Germinal center (tissue), 1 donor: Measurements from ENCODE around the gene SLC35E1.
A peak's percentile ranks its signal among the peaks of the same experiment; 100 is the strongest.

Source experiments
- DNase-seq: peaks from one replicate; pipeline ENCODE4 v3.0.0; 2012; ENCODE audit warnings: mixed read lengths, low spot score

Gene SLC35E1

DNA sequence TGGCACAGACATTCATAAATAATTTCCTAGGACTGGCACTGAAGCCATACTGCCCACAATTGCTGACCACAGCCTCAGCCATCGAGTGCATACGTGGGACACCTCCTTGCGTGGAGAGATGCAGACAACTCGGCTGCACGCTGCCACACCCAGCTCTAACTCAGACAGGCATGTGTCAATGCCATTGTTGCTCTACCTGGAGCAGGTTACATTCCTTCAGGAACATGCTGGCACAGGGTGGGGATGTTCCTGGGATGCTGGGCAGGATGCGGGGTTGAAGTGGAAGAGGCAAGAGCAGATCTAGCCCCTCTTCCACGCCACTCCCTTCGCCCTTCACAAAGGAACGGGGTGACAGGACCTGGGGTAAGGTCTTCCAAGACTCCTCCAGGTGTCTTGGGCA lies 24.2 kb upstream of the SLC35E1 start:
- DNase-seq = no peak

DNA sequence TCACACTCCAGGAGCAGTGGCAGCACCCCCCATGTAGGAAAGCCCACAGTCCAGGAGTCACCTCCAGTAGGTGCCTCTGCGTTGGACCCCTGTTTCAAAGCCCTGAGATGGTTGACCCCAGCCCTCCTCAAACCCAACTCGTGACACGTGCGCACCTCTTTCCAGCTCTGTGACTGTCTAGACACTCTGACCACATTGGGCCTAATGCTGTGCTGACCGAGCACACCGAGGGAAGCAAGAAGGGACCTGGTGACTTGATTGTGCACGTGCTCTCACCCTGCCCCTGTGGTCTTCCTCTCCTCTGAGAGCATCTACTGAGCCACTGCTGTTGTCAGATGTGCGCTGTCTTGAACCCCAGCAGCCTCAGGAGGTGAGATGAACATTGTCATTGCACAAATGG lies 22.9 kb upstream of the SLC35E1 start:
- no peak for DNase-seq

DNA sequence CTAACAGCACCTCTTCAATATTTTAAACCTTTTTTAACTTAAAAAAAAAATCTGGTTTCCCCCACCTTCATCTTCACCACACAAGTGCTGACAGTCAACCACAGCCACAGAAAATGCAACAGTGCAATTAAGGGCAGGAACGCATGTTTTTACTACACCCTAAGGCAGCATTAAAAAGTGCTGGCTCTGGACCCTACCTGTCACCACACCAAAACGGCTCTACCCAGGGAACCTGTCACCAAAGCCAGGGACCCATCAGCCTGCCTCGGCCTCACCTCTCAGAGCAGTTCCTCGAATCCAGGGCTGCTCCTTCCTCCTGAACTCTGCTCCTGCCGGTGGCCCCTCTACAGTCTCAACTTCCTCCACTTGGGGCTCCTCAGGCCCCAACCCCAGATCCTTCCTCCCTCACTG lies 22.5 kb upstream of the SLC35E1 start:
- DNase-seq = no peak

DNA sequence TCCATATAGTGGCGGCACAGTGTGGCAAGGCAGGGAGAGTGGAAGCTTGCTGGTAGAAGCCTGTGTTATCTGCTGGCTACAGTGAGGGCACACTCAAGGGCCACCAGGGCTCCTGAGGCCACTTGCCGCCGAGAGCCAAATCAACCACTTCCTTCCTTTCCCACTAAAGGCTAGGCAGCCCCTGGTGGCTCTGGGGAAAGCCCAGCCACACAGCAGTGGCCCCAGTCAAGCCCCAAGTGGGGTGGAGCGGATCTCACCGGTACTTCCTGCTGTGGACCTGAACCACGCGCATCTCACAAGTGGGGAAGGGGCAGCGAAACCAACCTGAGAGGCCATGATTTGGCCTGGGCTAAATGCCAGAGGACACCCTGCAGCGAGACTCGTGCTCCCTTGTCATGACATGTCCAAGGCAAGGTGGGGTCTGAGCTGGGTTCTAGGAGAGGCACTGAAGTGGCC lies 21.9 kb upstream of the SLC35E1 start:
- peak; percentile 44 for DNase-seq

DNA sequence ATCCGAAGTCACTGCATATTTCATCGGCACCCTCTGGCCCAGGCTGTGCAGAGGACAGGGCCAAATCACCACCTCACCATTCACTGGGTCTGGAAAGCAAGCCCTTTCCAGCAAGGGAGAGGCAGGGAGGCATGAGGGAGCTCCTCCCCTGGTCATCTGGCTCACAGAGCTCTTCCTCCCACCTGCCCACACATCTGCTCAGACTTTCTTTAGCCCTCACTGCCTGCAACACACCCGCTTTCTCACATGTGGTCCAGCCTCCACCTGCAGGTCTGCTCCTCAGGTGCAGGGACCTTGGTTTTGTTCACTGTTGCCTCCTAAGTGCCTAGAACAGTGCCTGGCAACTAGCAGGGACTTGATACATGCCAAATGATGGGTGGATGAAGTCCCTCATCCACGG lies 21.0 kb upstream of the SLC35E1 start:
- DNase-seq = no peak

DNA sequence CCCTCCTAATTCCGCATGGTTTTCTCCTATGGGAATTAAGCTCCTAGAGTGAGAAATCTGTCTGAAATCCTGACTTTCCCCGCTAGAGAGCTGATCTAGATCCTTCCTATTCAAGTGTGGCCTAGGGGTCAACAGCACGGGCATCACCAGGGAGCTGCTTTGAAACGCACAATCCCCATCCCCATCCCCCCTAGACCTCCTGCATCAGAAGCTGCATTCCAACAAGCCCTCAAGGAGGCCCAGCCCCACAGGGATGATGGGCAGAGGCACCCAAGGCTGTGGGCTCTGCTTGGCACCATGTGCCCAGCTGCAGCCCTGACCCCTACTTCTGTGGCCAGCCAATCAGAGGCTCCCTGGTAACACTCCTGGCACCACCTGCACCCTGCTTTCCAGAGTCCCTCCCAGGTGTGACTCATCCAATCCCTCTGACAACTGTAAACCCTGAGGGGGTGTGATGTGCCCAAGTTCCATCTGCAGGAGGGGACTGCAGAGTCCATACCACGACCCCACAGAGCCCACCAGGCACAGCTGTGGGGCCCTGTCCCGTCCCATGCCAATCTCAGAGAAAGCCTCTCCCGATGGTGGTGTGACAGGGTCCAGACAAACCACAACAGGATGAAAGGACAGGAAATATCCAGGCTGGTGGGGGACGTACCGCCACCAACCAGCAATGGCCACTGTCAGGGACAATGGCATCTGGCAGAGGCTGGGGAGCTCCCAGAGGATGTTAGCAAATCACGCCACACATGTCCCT lies 19.8 kb upstream of the SLC35E1 start:
- DNase-seq = no peak

DNA sequence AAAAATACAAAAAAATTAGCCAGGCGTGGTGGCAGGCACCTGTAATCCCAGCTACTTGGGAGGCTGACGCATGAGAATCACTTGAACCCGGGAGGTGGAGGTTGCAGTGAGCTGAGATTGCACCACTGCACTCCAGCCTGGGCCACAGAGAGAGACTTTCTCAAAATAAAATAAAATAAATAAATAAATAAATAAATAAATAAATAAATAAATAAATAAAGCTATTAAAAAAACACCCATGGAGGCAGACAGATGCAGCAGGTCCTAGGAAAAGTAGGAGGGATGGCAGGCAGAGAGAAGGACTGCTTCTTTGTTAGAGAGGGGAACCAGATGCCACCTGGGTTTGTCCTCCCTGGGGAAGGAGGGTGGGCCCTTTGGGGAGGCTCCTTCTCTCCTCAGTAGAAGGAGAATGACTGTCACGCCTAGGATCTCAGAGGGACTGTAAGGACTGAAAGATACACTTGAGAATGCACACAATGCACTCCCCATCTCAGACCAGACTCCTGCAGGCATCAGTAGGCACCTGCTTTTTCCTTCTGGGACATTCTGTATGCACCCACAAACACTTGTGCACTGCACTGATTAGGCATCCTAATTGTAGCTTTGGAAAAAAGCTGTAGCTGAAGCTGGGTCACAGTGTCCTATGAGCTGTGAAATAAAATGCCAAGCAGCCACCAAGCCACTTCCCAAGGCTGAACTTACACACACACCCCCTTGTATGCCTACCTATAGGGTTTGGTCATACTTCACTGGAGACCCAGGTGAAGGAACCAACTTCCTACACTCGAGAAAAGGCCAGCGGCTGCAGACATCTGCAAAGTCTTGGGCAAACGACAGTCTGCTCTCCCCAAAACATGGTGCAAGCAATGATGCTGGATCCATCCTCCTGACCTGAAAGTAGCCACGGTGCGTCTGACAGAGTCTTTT lies 18.9 kb upstream of the SLC35E1 start:
- DNase-seq = peak; percentile 53

DNA sequence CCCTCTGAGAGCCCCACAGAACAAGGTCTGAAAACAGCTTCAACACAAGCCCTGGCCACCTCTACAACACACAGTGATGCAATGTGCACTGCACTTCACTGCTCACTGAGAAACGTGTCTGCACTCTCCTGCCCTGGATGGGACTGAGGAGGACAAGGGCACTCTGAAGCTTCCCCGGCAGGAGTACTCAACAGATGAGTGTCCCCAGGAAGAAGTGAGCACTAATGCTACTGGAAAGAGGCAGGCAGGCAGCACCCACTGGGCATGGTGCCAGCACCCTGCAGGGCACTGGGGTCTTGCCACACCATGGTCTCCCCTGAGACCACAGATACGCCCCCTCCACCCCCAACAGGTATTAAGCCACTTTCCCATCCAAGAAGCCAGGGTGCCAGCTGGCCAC lies 17.7 kb upstream of the SLC35E1 start:
- DNase-seq = no peak

DNA sequence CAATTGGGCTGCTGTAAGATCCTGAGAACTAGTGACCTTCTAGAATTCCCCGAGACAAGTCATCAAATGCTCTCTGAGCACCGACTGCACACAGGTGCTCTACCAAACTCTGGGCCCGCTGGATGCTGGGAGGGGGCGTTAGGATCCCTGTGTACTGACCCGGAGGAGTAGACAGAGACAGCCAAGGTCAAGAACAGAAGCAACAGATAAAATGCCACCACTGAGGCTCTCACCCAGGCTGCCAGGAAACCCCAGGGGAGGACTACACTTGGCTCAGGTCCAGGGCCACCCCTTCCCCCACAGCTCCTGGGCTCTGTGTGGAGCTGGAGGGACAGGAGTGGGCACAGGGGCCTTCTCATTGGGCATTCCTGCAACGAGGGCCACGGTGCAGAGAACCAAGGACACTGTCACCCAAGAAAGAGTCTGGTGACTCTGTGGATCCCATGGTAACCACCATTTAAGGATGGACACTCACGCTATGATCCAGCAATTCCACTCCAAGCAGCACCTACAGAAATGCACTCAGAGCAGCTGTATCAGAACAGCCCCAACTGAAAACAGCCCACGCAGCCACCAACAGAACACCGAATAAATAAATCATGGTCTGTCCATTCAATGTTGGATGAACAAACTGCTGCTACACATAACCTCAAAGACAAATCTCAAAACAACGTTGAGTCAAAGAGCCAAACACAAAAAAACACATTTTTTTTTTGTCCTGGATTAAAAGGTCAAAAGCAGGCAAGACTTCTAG lies 16.8 kb upstream of the SLC35E1 start:
- no peak for DNase-seq

DNA sequence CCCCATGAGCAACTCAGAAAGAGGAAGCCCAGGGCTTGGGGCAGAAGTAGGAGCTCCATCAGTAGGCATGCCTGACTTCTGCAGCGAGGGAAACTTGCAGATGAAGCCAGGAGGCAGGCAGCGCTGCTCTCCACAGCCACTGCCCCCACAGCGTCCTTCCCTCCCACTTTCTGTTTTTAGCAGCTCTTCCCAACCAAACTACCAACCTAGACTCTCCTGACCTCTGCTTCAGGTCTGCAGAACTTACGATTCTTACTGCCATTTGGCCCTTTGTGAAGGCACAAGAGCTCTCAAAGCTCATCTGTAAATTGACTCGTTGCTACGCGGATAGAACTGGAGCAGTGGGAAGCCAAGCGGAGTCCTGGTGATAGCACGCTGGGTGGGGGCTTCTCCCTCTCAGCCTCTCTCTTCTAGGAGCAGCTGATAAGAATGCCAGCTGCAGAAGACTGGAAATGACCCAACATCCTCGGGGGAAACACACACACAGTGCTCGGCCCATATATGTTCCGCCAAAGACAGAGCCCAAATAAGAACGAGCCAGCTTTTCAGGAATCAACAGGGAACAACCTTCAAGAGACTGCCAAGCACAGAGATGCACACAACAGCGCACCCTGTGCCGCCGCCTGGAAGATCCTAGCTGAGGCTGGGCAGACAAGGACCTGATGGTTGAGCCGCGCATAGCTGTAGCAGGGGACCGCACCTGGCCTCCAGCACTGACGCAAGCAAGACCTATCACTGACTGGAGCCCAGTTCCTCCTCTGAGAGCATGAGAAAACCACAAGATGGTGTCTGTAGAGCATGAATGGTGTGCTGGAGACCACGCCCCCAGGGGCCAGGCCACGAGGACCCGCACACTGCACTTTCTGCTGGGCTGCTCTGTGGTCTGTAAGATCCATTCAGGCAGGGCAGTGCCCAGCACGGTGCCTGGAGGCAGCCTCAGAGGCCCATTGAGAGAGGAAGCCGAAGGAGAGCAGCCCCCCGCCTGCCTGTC lies 15.9 kb upstream of the SLC35E1 start:
- DNase-seq = peak; percentile 84

DNA sequence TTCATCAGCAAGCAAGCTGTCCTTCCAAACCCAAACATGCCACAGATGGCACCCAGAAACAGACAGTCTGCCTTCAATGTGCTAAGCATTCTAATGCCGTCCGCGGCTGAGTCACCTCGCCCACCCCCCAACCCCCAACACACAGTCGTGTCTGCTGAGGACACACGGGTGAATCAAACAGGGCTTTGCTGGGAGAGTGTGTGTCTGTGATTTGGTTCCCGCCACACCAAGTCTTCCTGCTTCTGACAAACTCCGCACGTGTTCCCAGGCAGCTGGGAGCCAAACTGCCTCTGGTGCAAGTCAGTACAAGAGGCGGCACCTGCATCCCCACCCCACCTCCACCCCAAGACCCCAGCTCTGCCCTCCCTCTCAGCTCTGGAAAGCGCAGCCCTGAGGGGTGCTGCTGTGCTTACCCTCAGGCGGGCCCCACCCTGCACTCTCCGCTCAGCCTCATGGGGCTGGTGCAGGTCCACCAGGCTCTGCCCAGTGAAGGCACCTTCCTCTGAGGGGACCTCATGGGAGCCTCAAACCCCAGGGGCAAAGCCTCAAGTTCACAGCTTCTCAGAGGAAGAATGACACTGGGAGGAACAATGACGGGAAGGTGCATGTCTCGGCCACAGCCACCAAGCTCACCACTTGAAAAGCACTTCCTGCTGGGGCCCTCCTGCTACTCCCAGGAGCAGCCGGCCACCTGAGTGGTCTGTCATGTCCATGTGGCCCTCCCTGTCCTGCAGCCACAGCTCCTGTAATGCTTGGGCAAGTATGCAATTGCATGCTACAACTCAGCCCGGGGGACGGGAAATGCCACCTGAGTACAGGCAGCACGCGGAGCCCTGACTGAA lies 15.0 kb upstream of the SLC35E1 start:
- peak; percentile 81 for DNase-seq

DNA sequence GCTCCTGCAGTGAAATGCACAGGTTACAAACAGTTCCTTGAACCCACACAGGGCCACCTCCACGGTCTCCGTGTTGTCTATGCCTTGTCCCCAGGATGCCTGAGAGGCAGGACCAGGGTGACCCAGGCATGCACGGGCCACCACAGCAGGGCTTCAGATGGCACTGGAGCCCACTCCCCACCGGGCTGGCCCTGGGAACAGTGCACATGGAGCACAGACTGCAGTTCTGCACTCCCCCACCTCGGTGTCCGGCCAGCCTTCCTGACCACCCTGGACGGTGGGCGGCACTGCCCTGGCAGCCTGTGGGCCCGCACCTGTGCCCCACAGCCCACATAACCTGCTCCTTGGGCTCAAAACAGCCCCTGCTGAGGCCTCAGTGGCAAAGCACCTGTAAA lies 14.3 kb upstream of the SLC35E1 start:
- DNase-seq = no peak

DNA sequence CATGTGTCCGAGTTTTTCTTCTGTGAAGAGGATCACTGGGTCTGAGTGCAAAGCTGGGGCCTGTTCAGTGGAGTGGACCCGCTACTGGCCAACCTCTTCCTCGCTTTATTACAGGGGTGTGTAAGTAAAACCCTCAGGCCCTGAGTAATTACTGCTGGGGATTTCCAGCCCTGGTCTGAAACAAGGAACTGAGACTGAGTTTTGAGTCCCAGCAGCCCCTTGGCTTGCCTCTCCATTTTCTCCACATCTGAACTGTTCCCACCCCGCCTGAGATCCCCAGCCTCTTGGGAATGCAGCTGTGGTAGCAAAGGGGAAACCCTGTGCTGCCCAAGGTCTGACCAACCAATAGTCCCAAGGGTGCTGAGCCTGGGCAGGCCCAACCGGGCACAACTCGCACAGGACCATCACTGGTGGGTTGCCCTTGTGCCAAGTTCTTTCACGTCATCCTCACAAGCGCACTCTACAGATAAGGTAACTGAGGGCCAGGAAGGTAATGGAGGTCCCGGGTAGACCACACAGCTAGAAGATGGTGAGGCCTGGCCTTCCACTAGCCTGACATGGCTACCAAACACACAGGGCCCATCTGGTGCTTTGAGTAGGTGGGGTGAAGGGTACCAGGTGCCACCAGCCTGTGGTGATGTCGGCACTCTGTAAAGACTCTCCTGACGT lies 13.7 kb upstream of the SLC35E1 start:
- peak; percentile 82 for DNase-seq

DNA sequence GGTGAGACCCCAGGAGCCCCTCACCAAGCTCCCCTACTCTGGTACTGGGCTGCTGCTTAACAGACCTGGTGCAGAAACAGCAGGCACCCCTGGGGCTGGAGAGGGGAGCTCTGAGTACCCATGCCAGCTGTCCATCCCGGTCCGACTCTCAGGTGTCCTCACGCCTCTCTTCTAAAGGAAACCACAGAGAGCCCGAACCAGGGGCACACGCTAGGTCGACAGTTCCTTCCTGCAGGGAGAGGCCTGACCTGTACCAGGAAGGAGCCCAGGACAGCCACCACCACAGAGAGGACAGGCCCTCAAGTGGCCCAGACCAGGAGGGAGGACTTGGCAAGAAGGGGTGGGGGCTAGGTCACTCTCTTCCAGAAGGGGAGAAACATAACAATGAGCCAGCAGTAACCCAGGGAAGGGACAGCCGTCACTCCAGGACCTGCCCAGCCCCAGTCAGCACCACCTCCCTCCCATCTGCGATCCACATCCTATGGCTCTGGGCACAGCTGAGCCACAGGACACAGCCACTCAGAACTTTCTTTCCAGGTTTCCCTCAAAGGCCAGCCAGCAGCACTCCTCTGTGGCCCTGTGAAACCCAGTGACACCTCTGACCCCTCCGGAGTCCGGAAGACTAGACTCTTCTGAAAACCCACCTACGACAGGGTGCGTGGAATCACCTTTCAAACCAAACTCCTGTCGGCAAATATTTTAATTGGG lies 13.0 kb upstream of the SLC35E1 start:
- DNase-seq = no peak

DNA sequence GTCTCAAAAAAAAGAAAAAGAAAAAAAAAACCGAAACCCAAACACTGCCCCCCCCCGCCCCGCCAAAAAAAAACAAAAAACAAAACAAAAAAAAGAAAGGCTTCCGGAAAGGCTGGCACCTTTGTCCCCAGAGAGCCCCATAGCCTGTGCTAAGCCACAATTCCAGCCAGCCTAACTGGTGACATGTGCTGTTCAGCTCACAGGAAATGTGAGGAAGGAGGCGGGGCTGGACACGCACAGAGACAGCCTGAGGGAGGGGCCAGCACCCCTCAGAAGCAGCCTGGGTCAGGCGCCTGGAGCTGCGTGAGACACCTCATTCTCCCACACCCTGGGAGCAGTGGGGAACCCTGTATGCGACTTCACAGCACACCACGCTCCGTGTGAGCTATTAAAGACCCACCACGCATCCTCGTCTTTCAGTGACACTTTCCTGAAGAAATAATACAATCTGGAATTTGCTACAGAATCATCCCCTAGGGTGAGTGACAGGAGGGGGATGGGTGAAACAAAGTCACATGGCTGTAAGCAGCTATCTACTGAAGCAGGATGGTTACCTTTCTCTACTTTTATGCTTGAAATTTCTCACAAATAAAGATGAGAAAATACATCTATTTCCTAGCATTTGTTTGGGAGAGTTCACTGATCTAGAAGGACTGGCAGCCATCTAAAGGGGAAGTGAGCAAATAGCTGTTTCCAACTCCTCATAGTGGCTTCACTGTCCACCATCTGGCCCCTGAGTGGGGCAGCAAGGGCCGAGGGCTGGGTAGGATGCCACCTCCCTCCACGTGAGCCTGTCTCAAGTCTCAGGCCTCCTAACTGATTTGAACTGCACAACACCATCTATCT lies 12.3 kb upstream of the SLC35E1 start:
- peak; percentile 87 for DNase-seq

DNA sequence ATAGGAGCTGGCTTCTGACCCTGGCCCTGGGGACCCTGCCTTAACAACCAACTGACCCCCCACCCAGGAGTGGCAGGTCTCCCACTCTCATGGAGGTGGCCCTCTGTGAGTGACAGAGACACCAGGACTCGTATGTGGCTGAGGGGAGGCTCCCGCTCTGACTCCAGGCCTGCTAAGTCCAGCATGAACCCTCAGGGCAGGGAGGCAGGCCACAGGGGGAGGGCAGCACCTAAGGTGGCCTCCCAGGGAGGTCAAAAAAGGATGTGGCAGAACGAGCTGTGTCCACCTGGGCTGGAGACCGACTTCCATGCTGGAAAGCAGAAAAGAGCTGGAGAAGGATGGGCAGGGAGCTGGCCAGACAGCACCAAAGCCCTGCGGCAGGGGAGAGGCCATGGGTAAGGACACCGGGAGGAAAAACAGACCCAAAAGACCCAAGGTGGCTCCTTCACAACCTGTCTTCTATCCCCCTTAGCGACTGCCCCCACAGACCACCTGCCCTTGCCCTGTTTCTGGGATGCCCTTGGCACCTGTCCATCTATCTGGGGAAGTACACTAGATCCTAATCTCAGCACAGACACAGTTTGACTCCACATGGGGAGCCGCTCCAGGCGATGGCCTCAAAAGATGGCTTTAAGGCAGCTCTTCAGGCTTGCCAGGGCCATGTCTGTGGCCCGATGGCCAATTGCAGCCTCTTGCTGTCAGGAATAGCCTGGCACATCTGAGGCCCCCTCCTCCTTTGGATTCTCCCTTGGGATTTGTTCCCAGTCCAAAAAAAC lies 10.5 kb upstream of the SLC35E1 start:
- DNase-seq = no peak

DNA sequence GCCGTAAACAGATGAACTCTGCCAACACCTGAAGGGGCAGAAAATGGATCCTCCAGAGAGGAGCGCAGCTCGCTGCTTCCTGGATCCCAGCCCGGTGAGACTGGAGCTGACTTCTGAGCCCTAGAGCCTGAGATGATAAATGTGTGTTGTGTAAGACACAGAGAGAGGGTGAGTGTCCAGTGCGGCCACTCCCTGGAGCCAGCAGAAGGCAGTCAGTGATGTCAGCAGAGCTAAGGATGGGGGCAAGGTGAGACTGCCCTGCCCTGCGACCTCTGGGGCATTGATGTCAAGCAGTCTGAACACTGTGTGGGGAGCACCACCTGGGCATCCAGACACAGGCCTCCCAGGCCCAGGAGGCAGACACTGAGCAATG lies 9.7 kb upstream of the SLC35E1 start:
- no peak for DNase-seq
